A673 (cell line): ENCODE data around the gene TAS1R3.

Experiments used
- CTCF ChIP-seq: fragments of 300-800, 200-600 bp; sonication (generic); conservative IDR thresholded peaks from 2 replicates; pipeline ENCODE4 v1.5.1; 2017; ENCODE audit warnings: low read depth, mild to moderate bottlenecking, antibody characterized with exemption, low read length, moderate library complexity, mixed read lengths
- EZH2 ChIP-seq: fragments of 200-600 bp; sonication (generic); IDR thresholded peaks from 2 replicates; pipeline ENCODE4 v1.6.1; 2017; ENCODE audit warnings: borderline replicate concordance, low read depth, mild to moderate bottlenecking, mixed read lengths, antibody characterized with exemption, low read length; ENCODE audit not compliant: poor library complexity, severe bottlenecking

DNA sequence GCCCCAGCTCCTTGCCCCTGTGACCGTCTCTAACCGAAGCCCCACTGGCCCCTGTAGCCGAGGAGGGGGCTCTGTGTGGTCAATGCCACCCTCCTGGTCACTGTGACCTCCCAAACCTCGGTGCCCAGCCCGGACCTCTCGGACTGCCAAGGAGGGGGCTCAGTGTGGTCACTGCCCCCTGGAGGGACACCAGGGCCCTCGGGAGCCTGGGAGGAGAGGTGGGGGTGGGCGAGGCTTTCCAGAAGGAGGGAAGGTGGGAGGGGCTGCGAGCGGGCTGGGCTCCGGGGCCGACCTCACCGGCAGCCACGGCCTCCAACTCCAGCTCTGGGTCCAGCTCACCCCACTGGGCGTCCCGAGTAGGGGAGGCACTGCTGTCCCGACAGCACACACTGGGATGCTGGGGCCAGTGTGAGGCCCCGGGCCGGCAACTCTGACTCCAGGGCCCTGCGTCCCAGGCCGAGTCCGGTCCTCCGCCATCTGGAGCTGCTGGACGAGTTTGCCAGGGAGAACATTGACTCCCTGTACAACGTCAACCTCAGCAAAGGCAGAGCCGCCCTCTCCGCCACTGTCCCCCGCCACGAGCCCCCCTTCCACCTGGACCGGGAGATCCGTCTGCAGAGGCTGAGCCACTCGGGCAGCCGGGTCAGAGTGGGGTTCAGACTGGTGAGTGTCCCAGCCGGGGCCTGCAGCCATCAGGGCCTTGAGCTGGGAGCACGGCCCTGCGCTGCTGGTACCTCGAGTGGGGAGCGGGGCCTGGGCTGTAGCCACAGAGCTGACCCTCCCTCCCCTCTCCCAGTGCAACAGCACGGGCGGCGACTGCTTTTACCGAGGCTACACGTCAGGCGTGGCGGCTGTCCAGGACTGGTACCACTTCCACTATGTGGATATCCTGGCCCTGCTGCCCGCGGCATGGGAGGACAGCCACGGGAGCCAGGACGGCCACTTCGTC lies 44.5 kb upstream of the TAS1R3 start:
- no peak for TF ChIP-seq CTCF
- no peak for TF ChIP-seq EZH2
